Nucleus accumbens (tissue), 56 donors: ENCODE results near the gene SRP68.
"Not testable (repeated sequence)": the region's sequence is repeated elsewhere in the genome, so short reads cannot be mapped to it uniquely, and the experiment has no call there.

ENCODE experiments used
- DNase-seq, 56 donors: peaks; one replicate each; lab custom pipeline; 2025; lab: John Stamatoyannopoulos, UW

Gene SRP68

DNA sequence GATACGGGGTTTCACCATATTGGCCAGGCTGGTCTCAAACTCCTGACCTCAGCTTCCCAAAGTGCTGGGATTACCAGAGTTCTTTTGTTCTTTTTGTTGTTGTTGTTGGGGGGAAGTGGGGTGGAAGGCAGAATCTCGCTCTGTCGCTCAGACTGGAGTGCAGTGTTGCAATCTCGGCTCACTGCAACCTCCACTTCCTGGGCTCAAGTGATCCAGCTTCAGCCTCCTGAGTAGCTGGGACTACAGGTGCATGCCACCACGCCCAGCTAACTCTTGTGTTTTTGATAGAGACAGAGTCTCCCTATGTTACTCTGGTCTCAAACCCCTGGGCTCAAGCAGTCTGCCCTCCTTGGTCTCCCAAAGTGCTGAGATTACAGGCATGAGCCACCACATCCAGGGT is 6.1 kb upstream of the SRP68 start:
- not testable (repeated sequence) for DNase-seq

DNA sequence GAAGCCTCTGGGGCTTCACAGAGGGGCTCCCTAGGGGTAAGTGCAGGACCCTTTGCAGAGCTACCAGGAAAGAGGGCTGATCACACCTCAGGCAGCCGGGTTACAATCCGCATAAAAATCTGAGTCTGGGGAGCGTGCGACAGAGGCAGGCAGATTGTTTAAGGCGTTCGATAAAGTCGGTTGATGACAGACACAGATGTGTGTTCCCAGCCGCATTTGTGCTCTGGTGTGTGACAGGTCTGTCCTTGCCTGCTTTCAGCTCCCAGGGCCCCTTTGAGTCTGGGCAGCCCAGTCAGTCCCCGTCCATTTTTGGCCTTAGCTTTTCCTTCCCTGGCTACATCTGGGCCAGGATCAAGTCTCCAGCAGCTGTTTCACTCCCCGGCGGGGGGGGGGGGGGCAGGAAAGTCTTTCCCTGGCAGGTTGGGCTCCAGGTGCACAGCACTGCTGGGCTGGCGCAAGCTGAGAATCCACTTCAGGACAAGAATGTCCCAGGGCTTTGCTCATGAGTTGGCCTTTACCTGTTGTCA is 5.3 kb upstream of the SRP68 start:
- DNase-seq: no peak

DNA sequence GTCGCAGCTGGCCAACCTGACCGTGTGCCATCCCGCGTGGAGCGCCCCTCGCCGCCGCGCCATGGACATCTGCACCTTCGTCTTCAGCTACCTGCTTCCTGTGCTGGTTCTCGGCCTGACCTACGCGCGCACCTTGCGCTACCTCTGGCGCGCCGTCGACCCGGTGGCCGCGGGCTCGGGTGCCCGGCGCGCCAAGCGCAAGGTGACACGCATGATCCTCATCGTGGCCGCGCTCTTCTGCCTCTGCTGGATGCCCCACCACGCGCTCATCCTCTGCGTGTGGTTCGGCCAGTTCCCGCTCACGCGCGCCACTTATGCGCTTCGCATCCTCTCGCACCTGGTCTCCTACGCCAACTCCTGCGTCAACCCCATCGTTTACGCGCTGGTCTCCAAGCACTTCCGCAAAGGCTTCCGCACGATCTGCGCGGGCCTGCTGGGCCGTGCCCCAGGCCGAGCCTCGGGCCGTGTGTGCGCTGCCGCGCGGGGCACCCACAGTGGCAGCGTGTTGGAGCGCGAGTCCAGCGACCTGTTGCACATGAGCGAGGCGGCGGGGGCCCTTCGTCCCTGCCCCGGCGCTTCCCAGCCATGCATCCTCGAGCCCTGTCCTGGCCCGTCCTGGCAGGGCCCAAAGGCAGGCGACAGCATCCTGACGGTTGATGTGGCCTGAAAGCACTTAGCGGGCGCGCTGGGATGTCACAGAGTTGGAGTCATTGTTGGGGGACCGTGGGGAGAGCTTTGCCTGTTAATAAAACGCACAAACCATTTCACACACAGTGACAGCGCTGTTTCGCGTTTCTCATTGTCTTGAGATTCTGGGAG is 4.7 kb upstream of the SRP68 start:
- no peak for DNase-seq

DNA sequence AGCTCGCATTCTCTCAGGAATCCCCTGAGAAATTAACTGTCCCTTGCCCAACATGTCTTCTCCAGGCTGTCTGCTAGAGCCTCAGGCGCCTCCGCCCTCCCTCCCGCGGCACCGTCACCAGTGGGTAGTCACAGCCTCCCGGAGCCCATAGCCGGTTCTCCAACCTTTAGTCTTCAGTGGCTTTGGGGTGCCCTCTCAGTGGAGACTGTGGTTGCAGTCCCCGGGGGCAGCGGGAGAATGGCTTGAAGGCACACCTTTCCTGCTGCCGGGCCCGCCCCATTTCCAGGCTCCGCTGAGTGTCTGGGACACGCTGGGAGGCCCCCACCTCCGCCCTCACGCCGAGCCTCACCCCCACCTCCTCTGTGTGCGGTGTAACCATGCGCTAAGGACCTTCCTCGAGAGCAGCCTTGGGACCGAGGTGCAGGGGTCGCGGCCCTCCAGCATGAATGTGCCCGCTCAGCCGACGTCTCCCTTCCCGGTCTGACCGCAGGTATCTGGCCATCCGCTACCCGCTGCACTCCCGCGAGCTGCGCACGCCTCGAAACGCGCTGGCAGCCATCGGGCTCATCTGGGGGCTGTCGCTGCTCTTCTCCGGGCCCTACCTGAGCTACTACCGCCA is 3.9 kb upstream of the SRP68 start:
- DNase-seq: no peak

DNA sequence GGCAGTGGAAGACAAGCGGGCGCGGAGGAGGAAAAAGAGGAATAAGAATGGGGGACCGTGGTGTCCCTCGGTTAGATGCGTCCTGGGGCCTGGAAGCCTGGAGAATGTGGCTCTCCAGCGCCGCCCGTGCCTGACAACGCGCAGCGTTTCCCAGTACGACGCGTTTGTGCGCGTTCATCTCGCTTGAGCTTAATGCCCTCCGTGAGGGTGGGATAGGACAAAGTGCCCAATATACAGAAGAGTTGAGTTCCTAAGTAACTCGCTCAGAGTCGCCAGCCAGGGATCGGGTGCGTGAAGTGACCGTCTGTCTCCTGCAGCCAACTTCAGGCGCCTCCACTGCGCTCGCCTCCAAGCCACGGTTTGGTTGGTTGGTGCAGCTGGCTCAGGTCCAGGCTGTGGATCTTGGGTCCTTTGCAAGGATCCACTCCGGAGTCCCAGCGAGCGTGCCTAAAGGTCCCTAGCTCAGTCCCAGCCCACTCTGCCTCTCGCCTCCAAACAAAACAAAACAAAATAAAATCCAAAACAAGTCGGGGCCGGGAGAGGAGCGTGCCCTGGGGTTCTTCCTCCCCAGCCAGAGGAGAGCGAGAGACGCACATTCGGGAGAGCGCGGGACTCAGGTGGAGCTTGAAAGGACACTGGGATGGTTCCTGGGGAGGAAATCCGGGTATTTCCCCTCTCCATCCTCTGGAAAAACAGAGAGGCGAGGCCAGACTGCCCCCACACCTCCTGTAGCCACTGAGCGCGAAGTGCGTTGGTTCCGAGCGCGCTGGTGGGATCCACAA is 3.2 kb upstream of the SRP68 start:
- DNase-seq: no peak

DNA sequence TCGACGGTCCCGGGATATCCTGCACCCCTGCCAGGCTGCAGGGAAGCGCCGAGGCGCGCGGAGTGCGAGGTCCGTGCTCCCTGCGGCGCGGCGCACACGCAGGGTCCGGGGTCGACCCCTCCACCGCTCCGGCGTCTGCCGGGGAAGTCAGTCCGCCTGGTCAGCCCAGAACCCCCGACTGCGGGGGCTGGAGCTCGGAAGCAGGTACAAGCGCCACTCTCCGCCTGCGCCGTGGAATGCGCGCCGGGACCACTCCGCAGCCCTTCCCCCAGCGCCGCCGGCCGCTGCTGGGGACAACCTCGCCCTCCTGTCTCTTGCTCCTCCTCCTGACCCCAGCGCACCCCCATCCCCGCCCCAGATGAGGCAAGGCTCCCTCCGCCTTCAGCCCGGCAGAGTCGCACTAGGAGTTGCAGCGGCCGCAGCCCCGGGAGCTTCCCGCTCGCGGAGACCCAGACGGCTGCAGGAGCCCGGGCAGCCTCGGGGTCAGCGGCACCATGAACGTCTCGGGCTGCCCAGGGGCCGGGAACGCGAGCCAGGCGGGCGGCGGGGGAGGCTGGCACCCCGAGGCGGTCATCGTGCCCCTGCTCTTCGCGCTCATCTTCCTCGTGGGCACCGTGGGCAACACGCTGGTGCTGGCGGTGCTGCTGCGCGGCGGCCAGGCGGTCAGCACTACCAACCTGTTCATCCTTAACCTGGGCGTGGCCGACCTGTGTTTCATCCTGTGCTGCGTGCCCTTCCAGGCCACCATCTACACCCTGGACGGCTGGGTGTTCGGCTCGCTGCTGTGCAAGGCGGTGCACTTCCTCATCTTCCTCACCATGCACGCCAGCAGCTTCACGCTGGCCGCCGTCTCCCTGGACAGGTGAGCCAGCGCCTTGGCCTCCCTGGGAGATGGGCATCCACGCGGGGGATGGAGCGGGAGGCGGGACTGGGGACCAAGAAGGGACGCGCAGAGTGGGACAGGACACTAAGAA is 2.4 kb upstream of the SRP68 start, which contains the start of gene GALR2:
TSS of gene GALR2 (plus strand) at position 392 of the 974 bp plus-strand sequence. CDS start at position 495, 103 bp downstream.
- no peak for DNase-seq

DNA sequence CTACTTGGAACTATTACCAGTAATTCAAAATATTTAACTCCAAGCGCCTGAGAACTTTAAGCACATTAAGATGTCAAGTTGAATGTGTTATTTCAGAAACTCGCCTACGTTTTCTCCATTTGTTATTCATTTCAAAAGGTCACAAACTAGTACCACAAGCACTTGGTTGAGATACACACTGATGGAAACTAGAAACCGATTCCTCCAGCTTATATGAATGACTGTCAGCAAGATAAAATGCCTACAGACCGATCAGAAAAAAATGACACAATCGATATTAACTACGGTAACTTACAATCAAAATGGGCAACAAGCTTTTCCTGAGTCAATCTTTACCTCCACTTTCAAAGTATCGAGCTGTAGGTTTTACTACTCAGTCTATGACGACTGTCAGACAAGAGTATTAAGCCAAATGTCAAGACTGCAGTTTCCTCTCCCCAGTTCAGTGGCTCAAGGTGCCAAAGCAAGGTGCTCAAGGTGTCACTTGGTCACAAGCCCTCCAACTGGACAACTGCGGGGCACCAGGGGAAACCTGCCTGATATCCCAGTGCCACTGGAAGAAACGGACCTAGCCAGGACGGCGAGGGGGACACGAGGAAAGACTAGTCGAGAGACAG is 678 bp downstream of the SRP68 start:
- DNase-seq: no peak

DNA sequence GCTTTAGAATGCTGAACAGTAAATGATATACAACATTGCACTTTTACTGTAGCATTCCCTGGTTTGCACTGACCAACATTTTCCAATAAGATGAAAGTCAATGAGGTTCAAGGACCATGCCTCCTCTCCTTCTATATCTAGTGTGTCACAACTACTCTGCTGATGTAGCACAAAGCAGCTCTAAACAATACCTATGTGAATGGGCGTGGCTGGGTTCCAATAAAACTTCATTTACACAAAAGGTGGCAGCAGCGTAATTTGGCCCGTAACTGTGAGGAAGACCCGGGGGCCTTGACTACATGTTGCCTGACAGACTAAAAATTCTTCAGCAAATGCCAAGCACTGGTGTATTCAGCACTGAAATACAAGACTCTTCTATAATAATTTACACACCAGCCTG is 6.5 kb downstream of the SRP68 start:
- no peak for DNase-seq

DNA sequence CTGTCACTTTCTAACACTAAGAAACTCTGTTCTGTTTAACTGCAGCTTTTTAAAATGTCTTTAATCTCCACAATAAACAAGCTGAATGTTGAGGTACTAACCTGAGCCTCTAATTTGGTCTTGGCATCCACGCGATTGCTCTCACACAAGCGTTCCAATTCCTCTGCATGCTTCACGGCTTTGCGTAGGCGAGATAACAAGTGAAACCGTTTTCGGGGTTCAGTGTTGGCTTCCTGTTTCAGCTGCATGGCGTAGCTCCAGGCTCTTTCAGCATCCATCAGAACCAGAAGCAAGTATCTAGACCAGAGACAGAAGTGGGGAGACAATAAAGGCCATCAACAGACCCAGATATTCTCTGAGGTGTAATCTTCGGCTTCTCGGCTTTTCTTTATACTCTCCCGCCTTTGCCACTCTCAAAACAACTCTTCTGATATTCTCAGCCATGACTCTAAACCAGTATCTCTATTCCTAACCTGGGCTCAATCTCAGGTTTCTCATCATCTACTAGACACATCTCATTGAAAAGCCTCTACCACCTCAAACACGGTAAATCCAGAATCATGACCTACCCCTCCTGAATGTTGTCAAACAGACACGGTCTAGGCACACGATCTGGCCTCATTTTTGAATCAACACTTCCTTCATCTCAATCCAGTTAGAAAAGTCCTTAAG is 8.3 kb downstream of the SRP68 start:
- no peak for DNase-seq

DNA sequence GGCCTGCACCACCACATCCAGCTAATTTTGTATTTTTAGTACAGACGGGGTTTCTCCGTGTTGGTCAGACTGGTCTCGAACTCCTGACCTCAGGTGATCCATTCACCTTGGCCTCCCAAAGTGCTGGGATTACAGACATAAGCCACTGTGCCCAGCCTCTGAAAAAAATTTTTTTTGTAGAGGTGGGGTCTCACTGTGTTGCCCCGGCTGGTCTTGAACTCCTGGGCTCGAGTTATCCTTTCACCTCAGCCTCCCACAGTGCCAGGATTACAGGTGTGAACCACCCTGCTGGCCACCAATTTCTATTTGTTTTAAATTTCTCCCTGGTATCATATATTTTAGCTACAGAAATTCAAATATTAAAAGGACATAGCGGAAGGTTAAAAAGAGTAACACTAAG is 14.1 kb downstream of the SRP68 start:
- DNase-seq: not testable (repeated sequence)

DNA sequence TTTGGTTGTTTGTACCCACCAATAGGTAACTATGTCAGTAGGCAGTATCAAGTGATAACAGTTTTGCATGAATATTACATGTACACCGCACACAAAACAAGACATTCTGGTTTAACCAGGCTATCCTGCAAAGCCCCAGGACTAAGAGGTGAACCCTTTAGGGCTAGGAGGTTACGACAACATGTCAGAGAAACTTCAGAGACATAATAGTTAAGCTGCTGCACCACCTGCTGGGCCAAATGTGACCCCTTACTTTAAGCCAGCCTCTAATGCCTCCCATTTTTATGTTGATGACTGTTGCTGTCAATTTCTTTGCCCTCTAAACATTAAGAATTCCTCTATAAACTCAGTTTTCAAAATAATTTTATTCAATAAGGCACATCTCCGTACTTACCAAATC is 15.4 kb downstream of the SRP68 start:
- DNase-seq: no peak

DNA sequence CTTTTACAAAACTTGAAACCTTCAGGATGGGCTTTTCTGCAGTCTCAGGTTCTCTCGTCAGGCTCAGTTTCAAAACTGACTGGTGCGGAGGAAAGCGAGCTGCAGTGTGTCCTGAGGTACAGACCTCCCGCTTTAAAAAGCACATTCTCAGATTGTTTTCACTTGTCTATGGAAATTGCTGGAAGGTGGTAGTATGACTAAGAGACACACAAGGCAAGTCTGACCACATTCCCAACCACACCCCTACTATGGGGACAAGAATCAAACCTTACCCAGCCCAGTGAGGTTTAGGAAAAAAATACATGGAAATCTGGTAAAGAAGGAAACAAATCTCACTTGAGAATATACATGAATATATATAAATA is 18.2 kb downstream of the SRP68 start:
- no peak for DNase-seq

DNA sequence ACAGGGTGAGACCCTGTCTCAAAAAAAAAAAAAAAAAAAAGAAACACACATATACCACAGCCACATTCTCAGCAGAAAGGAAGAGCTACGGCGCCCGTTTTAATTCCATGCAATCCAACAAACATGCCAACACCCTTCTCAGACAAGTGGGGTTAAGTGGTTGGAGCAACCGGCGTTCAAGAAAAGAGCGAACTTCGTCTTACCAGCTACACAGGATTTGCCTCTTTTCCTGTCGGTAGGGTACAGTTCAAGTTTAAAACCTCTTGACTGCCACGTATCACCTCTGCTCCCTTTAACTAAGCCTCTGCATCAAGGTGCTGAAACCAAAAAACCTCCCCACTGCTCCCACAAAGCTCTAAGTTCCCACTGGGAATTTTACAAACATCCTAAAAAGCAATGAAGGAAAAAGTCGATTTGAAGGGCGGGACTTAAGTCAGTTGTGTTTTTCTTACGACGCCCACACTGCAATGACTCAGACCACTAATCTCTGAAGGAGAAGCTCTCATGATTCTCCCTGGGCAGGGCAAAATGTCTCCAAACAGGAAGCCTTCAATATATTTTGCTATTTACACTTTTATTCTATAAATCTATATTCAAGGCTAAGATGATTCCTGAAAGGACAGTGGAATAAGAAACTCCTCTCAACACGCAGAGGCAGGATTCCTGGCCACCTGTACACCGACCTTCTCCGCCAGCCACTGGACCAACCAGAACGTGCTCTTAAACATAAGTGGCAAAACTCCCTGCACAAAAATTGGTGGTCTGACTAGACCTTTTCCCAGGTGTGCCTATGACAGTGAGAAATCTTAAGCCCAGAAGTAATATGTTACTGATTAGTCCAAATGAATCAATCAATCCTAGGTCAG is 18.8 kb downstream of the SRP68 start:
- DNase-seq: peak in 3 of 56 donors; percentile 7 to 48 (median 7)

DNA sequence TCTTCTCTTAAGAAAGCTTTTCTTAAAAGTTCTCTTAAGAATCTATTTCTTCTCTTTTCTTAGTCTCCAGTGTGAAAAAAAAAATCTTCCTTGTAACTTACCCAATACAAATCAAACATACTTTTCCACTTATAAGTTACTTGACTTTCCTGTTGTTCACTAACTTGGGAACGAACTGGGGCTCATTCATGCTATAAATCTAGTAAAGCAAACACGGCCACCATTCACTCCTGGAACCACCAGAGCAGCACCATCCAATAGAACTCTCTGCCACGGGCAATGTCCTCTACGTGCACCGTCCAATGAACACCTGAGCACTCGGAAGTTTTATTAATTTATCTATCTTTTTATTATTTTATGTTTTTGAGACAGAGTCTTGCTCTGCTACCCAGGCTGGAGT is 20.8 kb downstream of the SRP68 start:
- DNase-seq: no peak

DNA sequence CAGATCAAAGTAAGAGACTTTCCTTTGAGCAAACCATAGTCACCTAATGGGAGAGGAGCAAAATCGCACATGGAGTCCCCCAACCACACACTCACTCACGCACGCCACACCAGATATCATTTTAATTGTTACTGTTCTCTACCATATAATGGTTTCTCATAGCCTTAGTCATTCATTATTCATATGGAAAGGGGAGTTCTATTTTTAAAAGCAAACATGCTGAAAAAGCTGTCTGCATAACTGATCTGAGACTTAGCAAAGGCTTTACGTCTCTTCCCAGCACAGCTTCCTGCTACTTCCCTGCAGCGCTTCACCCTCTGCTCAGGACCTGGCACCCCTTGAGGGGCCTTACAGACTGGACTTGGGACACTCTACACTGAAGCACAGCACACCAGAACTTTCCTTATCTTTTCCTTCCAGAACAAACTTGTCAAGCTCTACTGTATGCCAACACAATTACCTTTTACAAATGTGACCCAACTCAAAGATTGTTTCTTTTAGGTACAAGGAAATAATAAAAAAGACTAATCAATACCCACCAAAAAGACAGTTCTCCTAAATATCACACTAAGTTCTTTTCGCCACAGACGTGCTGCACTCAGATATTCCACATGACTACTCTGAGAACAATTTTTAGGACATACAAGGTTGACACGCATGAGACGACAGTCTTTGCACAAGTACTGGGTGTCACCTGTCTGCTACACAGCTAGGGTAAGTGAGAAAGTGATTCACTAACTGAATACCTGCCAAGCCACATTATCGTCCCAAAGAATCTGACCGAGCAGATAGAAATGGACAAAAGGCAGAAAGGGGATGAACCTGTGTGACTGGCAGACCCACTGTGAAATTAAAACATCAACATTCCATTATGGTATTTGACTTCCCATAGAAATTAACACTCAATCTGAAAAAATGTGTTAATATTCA is 21.5 kb downstream of the SRP68 start:
- no peak for DNase-seq

DNA sequence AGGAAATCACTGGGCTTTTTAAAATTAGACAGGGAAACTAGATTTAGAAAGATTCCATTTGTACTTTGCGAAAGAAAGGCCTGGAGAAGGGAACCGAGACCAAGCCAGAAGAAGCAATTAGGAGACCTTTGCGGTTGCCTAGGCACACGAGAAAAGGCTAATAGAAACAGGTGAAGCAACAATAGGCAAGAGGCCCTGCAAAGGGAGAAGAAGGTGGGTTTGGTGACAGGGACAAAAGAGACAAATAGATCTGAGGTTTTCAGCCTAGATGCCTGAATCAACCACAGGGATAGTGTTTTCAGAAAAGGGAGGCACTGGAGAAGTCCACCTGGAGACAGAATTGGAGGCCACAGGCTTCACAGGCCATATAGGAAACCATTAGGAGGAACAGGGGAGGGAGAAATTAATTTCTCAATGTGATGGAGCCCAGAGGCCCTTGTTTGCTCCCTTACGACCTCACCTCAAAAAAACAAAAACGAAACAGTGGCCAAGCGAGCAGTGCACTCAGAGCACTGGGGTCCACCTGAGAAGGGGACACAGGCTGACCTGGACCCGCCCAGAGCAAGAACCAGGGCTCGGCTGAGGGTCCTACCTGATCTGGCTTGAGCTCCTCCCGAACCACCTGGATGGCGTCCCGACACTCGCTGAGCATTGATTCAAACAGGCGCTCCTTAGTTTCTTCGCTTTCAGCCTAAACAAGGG is 22.3 kb downstream of the SRP68 start:
- DNase-seq: no peak
